Activated CD8-positive, alpha-beta memory T cell treated with anti-CD3 and anti-CD28 coated beads for 36 hours (primary cell): ENCODE results near the gene CEP85. TPM values are rescaled to one million over a fixed set of nuclear protein-coding genes. Genes with fewer than 3 reads are reported as not detected.

ENCODE experiments used
- CTCF ChIA-PET: fragments of 350-600 bp; sonication (Branson Sonifier 250); formaldehyde crosslinking; loops from one replicate; lab custom pipeline; 2021; ENCODE audit warnings: antibody characterized with exemption; lab: Charles Lee
- POLR2A ChIA-PET: fragments of 350-600 bp; sonication (Branson Sonifier 250); formaldehyde crosslinking; loops from one replicate; lab custom pipeline; 2021; ENCODE audit warnings: antibody characterized with exemption; lab: Charles Lee
- total RNA-seq, 2 experiments: library from RNA; stranded (reverse); gene quantifications; one replicate each; pipeline ENCODE4 v1.2.3, GENCODE V29; 2021

The CEP85 gene
- total RNA-seq, 2 experiments from 2014 or later, result 32.5 to 33.6 TPM

DNA sequence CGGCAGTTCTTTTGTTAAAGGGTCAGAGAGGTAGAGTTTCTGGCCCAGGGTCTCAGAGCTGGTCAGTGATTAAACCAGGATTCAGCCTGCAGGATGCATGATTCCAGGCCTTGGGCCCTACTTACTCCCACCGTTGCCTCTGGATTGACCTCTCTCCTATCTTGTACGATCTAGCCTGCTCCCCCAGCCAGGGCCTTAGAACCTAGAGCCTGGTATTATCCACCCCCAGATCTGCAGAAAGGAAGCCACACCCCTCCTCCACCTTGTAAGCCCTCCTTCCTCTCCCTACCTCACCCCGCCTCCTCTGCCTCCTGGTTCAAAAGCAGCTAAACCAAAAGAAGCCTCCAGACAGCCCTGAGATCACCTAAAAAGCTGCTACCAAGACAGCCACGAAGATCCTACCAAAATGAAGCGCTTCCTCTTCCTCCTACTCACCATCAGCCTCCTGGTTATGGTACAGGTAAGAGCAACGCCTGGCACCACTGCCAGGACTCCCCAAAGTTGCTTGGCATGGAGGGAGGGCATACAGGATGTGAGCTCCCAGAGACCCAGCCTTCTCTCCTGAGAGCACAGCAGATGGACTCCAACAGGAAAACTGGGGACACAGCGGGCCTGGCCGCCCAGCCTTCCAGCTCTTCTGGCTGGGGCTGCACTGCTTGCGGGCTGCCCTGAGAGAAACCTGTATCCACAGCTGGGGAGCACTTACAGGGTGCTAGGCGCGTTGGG, 83.8 kb downstream of the CEP85 start, which contains the start of gene CD52:
Gene CD52 (plus strand): TSS at position 347 of the 726 bp plus-strand sequence. CDS start 60 bp downstream, at position 407.
- CTCF ChIA-PET, result interaction anchor here (0.6 to 9.2 kb wide), 11 partner anchors 10 to 152 kb away, joined by 3 to 144 read pairs (median 6); partner anchors contain the start of genes CEP85 and SH3BGRL3
- POLR2A ChIA-PET, result interaction anchor here (0.9 to 5.2 kb wide), 8 partner anchors 8 to 183 kb away, joined by 3 to 57 read pairs (median 5); partner anchors contain the start of genes CEP85 and SH3BGRL3

DNA sequence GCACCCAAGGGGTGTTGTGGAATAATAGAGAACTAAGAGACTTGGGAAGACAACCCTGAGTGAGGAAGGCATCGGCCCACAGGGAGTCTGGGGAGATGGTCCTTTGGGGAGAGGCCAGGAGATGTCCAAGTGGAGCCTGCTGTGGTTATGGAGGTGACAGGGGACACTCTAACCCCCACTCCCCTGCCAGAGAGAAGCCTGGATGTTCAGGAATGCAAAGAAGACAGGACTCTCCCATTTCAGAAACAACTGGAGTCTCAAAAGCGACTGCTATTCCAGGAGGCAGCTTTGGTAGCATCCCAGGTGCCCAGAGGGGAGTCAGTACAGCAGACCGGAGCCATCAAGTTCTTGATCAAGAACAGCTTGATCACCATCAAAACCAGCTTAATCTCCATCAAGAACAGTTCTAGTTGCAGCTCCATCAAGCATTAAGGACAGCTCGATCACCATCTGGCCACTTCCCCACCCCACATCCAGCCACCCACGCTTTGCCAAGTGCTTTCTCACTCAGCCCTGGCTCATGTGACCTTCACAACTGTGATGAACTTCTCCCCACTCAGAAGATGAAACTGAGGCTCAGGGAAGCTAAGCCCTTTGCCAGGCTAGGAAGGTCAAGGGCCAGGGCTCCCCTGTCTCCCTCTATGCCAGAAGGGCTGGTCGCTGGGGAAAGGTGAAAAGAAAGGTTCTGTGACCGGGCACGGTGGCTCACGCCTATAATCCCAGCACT, 84.5 kb downstream of the CEP85 start:
- CTCF ChIA-PET, result interaction anchor here (0.6 to 9.2 kb wide), 11 partner anchors 11 to 151 kb away, joined by 3 to 144 read pairs (median 5); partner anchors contain the start of genes CEP85 and SH3BGRL3
- POLR2A ChIA-PET, result interaction anchor here (1.0 to 5.2 kb wide), 9 partner anchors 8 to 182 kb away, joined by 4 to 57 read pairs (median 5); partner anchors contain the start of gene SH3BGRL3

DNA sequence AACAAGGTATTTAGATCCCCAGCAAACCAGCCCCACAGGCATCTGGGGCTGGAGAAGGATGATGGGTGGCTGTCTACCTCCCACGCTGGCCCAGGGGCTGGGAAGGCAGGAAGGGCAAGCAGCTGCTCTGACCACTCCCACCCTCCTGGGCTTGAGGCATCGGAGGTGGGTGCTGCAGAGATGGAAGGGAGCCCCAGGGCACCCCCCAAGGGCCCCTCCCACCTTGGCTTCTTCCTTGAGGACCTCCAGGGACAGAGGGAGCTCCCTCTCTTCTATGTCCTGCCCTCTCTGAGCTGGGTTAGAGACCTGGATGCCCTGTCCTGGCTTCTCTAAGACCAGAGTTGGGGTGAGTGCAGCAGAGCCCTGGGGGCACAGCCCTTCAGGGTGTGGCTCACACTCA, 86.9 kb downstream of the CEP85 start:
- CTCF ChIA-PET, result interaction anchor here (0.6 to 9.2 kb wide), 21 partner anchors 10 to 181 kb away, joined by 3 to 144 read pairs (median 6); partner anchors contain the start of genes CEP85, SH3BGRL3, UBXN11 and ZNF593
- POLR2A ChIA-PET, result interaction anchor here (0.8 to 5.2 kb wide), 4 partner anchors 34 to 494 kb away, joined by 3 to 57 read pairs (median 8); partner anchors contain the start of gene SH3BGRL3

DNA sequence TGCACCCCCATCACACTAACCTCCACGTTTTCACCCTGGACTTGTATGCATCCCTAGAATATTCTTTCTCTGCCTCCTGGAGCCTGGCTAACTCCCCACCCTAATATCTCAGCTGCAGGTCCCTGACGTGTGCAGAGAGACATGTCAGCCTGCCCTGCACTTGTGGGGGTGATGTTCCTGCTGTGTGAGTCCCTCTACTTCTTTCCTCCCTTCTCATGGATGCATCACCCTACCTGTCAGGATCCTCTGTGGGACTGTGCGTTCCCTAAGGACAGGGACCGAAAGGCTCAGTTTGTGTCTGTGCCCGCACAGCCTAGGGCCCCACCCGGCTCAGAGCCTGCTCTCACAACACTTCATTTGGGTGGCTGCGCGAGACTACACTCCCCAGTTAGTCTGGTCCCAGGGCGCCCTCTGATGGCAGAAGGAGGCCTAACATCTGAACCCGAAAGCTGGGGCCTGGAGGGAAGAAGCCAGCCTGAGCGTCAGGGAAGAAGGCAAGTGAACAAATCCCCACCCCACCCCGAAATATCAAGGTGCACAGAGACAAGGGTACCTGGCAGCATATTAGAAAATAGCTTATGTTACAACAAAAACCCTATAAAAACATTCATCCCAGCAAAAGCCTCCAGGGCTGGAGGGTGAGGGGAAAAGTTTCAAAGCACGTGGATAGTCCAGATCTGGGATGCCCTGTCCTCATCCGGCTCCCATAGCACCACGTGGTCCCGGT, 87.5 kb downstream of the CEP85 start:
- ChIA-PET CTCF (interaction anchor here (0.6 to 9.2 kb wide), 34 partner anchors 9 to 286 kb away, joined by 3 to 144 read pairs (median 4); partner anchors contain the start of genes CEP85, SH3BGRL3, UBXN11 and ZNF593), POLR2A (interaction anchor here (0.6 to 5.2 kb wide), 4 partner anchors 29 to 495 kb away, joined by 3 to 57 read pairs (median 9); partner anchors contain the start of gene SH3BGRL3)

- ChIA-PET POLR2A (interaction anchor here (0.6 to 1.1 kb wide), 2 partner anchors 29 to 496 kb away, joined by 3 to 4 read pairs; no protein-coding TSS in a partner anchor), CTCF (interaction anchor here (0.6 to 9.2 kb wide), 33 partner anchors 8 to 286 kb away, joined by 3 to 144 read pairs (median 4); partner anchors contain the start of genes CEP85, SH3BGRL3, UBXN11 and ZNF593)
Observed at GRCh38 chr1:26322042-26322331, 88.0 kb downstream of the CEP85 start.

DNA sequence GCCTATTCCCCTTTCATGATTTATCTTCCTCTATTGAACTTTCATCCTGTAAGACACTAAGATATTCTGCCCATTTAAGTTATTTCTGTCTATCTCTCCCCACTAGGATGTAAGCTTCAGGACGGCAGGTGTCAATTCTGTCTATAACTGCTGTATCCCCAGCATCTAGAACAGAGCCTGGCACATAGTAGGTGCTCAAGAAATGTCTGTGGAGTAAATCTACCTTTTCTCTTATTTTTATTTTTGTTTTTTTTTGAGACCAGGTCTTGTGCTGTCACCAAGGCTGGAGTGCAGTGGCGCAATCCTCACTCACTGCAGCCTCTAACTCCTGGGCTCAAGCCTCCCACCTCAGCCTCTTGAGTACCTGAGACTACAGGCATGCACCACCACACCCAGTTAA, 89.4 kb downstream of the CEP85 start:
- ChIA-PET POLR2A (no interaction called here), CTCF (interaction anchor here (1.0 to 9.2 kb wide), 7 partner anchors 24 to 89 kb away, joined by 3 to 144 read pairs (median 8); partner anchors contain the start of genes CEP85 and SH3BGRL3)

DNA sequence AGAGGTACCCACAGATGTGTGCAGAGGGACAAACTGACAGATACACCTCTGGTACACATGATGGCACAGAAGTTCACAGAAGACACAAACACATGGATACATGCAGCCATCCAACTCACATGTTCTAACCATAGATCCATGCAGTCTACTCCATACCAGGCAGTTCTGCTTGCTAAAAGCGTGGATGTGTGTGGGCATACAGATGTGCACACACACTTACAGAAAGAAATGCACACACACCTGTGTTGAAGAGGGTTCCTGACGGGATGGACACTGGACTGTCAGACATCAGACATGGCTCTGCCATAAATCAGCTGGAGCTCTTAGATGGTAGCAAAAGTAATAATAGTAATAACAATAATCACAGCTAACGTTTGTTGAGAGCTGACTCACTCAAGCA, 90.5 kb downstream of the CEP85 start:
- POLR2A ChIA-PET, result no interaction called here
- CTCF ChIA-PET, result interaction anchor here (9.2 kb wide), 1 partner anchor 47 kb away, joined by 144 read pairs; the partner anchor contains the start of gene SH3BGRL3

- POLR2A ChIA-PET, result no interaction called here
- CTCF ChIA-PET, result no interaction called here
Observed at GRCh38 chr1:26327956-26328362, 94.0 kb downstream of the CEP85 start.

Other genes starting within 250 kb of the CEP85 start
- 1 to 10 TPM; 8.2 to 10.0 TPM for gene PAFAH2, start 236.1 kb upstream of the CEP85 start, total RNA-seq
- gene EXTL1, start 212.4 kb upstream of the CEP85 start, total RNA-seq, result not detected
- gene SLC30A2, start 188.1 kb upstream of the CEP85 start, total RNA-seq, result not detected
- not detected for gene TRIM63, start 166.6 kb upstream of the CEP85 start, total RNA-seq
- 10 to 100 TPM; 15.4 to 15.7 TPM for gene PDIK1L, start 122.4 kb upstream of the CEP85 start, total RNA-seq
- gene FAM110D, start 75.1 kb upstream of the CEP85 start, total RNA-seq, result not detected
- gene C1orf232, start 65.2 kb upstream of the CEP85 start, total RNA-seq, result not detected
- gene ZNF593, start 64.3 kb upstream of the CEP85 start, total RNA-seq, result 10 to 100 TPM; 84.2 to 84.8 TPM
- not detected for gene ZNF593OS, start 62.4 kb upstream of the CEP85 start, total RNA-seq
- gene CNKSR1, start 56.7 kb upstream of the CEP85 start, total RNA-seq, result 1 to 10 TPM in 1 of 2 experiments, under 1 TPM in 1; 0.84 to 1.1 TPM
- not detected for gene CATSPER4, start 43.6 kb upstream of the CEP85 start, total RNA-seq
- gene SH3BGRL3, start 45.9 kb downstream of the CEP85 start, total RNA-seq, result 100 to 1,000 TPM; 399 to 416 TPM
- 10 to 100 TPM; 27.6 to 27.8 TPM for gene UBXN11, start 72.4 kb downstream of the CEP85 start, total RNA-seq
- 100 to 1,000 TPM; 252 to 254 TPM for gene CD52, start 83.8 kb downstream of the CEP85 start, total RNA-seq
- gene CRYBG2, start 119.9 kb downstream of the CEP85 start, total RNA-seq, result 1 to 10 TPM; 2.8 to 2.9 TPM
- gene ZNF683, start 138.6 kb downstream of the CEP85 start, total RNA-seq, result 1 to 10 TPM in 1 of 2 experiments, under 1 TPM in 1; 0.94 to 1.6 TPM
- gene LIN28A, start 176.6 kb downstream of the CEP85 start, total RNA-seq, result not detected
- 10 to 100 TPM; 51.3 to 52.2 TPM for gene DHDDS, start 198.1 kb downstream of the CEP85 start, total RNA-seq
- gene HMGN2, start 238.2 kb downstream of the CEP85 start, total RNA-seq, result 100 to 1,000 TPM; 819 to 830 TPM